ENCODE data around the gene VOPP1.
"Not testable (repeated sequence)": the region's sequence is repeated elsewhere in the genome, so short reads cannot be mapped to it uniquely, and the experiment has no call there.

The VOPP1 gene

DNA sequence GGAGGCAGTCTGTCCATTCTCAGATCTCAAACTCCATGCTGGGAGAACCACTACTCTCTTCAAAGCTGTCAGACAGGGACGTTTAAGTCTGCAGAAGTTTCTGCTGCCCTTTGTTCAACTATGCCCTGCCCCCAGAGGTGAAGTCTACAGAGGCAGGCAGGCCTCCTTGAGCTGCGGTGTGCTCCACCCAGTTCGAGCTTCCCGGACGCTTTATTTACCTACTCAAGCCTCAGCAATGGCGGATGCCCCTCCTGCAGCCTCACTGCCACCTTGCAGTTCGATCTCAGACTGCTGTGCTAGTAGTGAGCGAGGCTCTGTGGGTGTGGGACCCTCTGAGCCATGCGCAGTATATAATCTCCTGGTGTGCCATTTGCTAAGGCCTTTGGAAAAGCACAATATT lies 10.4 kb upstream of the VOPP1 start:
- DNase-seq (ENCODE audit: low read depth, low spot score): not testable (repeated sequence)

DNA sequence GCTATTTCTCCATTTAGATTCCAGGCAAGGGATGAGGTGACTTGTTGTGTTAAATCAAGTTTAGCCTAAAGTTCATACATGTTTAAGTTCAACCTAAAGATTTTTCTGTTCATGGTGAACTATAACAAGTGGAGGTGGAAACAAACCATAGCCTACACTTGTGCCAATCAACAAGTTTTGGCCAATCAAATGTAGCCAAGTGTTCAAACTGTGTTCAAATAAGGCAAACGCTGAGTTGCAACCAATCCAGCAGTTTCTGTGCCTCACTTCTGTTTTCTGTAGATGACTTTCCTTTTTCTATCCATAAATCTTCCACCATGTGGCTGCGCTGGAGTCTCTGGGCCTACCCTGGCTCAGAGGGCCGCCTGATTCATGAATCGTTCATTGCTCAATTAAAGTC lies 4.5 kb upstream of the VOPP1 start:
- DNase-seq (ENCODE audit: low read depth, low spot score): no peak

DNA sequence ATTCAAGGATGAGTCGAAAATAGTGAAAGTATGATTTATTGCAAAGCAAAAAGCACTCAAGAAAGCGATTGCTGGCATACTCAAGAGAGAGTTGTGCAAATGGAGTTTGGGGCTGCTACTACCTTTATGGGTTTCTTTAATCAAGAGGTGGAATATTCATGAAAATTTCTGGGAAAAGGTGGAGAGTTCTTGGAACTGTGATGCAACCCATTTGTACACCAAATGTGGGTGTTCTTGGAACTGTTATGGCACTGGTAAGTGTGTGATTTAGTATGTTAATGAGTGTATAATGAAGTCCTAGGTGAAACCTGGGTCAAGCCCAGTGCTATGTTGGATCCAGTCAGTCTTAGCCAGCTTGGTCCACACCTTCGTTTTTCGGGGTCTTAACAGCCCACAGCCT lies 3.4 kb upstream of the VOPP1 start:
- DNase-seq (ENCODE audit: low read depth, low spot score): no peak

DNA sequence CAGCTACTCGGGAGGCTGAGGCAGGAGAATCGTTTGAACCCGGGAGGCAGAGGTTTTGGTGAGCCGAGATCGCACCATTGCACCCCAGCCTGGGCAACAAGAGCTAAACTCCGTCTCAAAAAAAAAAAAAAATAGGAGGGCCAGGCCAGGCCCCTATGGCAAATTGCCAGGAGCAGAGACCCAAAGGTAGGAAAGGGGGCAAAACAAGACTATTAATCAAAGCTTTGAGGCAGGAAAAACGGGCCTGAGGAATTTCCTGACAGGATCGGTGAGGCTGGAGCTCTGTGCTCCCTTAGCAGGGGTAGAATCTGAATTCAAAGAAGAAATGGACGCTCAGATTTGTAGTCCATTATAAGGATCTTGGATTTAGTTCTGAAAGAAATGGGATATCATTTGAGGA lies 2.8 kb upstream of the VOPP1 start:
- DNase-seq (ENCODE audit: low read depth, low spot score): no peak

DNA sequence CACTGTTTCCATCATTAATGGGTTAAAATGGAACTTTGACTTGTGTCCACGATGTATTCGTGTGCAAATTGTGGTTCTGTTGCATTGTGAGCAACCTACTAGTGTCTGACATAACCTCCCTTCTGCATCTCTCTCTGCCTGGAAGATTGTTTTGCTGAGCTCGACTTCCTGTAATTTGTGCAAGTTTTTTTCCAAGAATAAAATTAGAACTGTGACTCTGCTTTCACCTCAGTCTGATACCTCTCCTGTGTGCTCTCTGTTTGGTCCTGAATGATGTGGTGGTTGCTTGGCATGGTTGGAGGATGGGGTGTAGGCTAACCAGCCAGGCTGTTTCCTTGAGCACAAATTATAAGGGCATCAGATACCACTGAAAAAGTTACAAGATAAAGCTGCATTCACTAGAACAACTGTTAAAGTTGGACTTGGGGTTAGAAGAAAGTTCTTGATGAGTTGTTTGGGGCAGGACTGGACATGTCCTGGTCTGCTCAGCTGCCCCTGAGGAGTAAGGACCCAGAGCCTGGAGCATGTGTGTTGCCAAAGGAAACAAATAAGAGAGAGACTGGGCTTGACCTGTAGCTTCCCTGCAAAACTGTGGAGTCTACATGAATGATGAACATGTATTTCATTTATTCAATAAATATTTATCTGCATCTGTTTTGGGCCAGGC lies 1.9 kb upstream of the VOPP1 start:
- DNase-seq (ENCODE audit: low read depth, low spot score): no peak

DNA sequence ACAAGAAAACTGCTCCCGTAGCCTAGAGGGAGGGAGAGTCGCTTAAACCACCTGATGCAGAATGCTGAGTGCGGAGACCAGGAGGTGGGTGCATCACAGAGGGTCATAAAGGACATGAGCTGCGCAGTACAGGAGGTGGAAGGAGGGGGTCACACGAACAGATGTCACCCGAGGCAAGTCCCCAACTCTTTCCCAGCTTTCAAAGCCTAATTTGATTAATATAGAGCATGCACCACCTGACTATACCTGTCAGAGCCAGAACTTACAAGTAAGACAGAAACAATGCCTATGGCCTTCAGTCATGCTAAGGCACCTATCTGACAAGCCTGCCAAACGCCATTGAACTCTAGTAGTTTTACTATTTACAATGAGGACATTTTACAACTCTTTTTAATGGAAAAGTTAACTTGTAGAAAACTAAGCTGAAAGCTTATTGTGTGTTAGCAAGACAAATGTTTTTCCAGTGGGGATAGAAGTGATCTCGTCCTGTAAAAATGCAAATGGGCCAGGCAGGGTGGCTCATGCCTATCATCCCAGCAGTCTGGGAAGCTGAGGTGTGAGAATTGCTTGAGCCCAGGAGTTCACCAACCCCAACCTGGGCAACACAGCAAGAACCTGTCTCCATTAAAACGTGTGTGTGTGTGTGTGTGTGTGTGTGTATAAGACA lies 1.1 kb upstream of the VOPP1 start:
- no peak for DNase-seq (ENCODE audit: low read depth, low spot score)

DNA sequence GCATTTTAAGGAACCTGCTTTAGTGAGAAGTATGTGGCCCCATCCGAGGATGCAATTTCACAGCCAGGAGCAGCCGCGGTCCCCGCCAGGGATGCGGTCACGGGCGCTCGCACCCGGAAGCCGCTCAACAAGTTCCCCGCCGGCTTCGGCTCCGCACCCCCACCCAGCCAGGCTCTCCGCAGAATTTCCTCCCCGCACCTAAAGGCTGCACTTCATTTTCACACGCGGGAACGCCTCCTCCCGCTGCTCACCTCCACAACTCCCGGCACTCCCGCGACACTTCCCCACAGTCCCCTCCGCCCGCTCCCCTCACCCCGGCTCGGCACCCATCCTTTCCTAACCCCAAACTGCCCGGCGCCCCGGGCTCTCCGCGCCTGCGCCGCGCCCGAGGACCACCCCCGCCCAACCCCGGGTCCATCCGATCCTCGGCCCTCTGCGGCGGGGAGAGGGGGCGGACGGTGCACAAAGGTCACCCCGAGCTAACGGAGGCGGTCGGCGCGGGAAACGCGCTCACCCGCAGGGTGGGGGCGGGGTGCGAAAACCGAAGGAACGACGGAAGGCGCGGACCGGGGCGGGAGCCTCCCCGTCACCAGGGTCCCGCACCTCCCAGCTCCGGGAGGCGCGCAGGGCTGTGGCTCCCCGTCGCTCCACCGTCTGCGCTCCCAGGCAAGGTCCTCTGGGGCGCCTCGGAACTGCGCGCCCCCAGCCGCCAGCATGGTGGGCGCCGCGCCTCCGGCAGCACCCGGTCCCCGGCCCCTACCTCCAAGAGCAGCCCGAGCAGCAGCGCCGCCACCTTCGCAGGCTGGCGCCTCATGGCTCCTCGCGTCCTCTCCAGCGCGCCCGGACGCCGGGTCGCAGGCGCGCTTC lies 558 bp downstream of the VOPP1 start:
- no peak for DNase-seq (ENCODE audit: low read depth, low spot score)

DNA sequence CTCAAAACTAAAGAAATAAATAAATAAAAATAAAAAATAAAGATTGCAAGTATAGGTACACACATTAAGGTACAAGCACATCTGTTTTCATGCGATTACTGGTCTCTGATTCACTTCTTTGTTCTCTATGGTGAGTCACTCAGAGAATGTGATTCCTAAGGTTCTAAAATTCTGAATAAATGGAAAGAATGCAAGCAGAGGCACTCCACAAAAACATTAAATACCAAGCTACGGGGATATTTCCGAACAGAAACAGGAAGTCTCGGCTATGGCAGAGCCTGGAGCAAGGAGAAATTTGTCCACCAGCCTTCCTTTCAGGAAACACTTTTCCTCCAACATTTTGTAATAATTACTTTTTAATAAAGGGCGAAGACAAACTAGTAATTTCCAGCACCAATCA lies 1.4 kb downstream of the VOPP1 start:
- no peak for DNase-seq (ENCODE audit: low read depth, low spot score)

DNA sequence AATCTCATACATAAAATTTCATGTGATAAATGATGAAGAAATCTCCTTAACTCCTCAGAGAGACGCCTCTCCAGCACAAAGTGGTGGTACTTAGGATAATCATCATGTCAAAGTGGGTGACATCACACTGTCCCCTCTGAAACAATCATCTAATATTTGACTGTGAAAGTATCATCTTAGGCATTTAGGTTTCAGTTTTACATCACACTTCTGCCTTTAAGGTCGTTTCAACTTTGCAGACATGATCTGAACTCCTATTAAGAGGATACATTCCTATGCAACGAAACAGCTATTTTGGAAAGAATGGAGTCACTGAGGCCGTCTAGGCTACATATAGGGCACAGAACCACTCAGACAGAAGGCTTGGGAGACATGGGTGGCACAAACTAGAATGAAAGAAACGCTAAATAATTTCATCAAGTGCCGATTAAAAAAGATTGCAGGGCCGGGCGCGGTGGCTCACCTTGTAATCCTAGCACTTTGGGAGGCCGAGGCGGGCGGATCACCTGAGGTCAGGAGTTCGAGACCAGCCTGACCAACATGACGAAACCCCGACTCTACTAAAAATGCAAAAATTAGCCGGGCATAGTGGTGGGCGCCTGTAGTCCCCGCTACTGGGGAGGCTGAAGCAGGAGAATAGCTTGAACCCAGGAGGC lies 2.0 kb downstream of the VOPP1 start:
- no peak for DNase-seq (ENCODE audit: low read depth, low spot score)

DNA sequence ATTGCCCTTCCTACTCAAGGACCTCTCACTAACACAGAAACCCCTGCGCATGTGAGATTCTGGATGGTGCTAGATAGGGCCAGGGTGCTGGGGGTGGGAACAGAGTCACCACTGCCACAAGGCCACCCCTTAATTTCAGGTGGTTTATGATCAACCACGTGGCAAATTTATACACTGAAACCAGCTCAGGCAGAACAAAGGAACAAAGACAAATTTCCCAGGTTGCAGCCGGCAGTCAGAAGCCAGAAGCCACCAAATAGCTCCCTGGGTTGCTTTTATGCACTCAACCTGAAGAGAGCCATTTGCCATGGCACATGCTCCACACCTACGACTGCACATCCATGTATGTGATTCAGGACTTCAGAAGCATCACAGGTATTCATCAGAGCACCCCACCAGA lies 2.5 kb downstream of the VOPP1 start:
- DNase-seq (ENCODE audit: low read depth, low spot score): no peak

DNA sequence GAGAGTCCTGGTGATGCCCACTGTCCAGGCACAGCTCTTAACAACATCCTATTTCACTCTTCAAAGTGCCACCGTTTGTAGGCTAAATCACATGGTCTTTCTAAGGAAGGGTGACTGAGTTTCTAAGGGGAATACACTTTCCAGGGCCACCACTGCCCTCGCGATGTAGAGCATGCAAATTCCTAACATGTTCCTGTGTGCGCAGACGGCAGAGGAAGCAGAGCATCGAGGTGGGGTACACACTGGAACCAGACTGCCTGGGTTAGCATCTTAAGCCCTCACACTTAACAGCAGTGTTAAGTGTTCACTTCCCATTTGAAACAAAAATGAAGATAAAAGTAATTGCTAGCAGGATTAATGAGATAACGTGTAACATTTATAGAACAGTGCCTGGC lies 3.0 kb downstream of the VOPP1 start:
- DNase-seq (ENCODE audit: low read depth, low spot score): no peak

DNA sequence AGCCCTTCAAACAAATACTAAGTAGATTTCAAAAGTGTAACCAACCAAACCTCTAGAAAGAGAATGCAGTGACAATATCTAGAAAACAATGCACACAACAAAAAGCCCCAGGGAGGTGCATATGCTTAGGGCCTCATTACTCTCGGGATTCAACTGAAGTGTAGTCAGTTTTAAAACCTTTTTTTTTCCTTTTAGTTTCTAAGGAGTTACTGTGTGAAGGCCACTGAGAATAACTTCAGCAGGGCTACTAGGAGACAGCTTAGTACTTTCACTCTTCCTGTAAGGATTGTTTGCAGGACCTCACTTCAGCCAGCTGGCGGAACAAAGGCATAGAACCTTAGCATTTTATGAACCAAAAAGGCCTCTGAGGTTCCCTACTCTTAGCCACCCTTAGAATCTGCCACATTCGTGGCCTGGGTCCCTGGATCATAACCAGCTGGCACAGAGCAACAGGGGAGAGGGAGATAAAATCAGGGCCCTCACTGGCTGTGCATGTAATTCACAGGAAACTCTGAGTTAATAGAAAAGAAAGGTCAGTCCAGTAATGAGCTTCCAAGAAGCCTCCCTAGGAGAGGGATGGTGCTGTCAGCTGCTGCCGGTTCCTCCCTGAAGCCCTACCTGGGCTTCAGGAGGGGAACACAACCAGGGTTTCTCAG lies 3.6 kb downstream of the VOPP1 start:
- DNase-seq (ENCODE audit: low read depth, low spot score): no peak

DNA sequence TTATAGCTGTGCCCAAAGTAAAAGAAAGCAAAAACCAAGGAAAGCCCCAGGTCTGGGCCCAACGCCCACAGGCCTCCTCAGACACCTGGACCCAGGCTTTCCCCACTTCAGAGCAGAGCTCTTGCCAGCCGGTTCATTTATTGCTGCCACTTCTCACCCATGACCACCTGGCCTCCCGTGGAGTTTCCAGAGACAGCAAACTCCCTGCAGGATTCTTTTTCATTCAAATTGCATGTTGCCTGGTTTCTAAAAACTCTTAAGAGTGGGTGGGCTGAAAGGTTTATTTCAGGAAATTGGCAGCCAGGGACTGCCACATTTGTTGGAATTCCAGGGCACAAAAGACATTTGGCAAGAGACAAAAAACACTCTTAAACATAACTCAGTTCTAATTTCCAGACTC lies 4.7 kb downstream of the VOPP1 start:
- DNase-seq (ENCODE audit: low read depth, low spot score): no peak

DNA sequence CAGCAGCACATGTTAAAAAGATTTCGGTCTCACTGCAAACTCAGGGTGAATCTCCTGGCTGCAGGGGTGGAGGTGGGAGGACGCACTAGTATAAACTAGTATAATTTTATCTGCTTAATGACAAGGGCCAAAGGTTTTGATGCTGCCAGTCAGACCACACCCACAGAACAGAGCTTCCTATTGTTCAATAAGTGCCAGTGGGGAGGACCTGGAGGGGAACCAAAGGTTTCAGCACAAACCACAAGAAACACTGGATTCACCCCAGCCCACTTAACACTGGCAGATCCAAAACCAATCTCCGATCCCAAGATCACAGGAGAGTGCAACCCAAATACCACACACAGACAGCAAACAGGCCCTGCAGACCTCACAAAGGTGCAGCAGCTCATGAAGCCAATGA lies 6.6 kb downstream of the VOPP1 start:
- DNase-seq (ENCODE audit: low read depth, low spot score): no peak

DNA sequence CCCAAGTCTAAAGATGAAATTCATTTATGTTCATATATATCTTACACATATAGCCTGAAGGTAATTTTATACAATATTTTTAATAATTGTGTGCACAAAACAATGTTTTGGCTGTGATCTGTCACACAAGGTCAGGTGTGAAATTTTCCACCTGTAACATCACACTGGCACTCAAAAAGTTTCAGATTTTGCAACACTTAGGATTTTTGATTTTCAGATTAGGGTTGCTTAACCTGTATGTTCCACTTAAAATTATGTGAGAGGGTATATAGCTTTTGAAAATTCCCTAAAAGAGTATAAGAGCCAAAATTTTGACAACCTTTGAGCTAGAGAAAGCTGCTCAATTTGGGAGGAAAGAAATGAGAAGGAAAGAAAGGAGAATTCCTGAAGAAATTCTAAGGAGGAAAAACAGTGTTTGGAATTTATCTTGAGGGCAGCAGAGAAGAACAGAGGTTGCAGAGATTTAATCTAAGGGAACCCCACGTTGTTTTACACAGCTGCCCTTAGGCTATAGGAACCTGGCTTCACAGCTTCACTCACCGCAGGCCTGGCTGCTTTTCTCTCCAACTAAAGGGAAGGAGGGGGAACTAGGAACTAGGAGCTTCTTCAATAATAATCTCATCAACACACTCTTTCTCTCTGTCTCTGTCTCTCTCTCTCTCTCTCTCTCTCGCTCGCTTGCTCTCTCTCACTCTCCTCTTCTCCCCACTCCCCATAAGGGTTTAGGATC lies 8.5 kb downstream of the VOPP1 start:
- no peak for DNase-seq (ENCODE audit: low read depth, low spot score)

DNA sequence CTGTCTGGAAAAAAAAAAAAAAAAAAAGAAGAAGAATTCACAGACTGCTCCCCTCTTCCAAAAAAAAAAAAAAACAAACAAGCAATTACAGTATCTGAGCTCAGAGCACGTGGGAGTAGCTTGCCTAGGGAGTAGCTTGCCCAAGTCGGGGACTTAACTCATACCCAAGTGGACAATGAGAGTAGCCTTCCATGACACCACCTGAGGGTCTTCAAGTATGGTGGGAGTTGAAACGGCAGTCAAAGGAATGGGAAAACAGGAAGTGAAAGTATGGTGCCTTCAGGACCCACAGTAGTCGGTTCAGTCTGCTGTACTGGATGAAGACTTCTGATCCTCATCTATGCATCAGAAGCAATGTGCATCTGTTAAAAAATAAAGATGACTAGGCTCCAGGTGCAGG lies 10.6 kb downstream of the VOPP1 start:
- no peak for DNase-seq (ENCODE audit: low read depth, low spot score)

DNA sequence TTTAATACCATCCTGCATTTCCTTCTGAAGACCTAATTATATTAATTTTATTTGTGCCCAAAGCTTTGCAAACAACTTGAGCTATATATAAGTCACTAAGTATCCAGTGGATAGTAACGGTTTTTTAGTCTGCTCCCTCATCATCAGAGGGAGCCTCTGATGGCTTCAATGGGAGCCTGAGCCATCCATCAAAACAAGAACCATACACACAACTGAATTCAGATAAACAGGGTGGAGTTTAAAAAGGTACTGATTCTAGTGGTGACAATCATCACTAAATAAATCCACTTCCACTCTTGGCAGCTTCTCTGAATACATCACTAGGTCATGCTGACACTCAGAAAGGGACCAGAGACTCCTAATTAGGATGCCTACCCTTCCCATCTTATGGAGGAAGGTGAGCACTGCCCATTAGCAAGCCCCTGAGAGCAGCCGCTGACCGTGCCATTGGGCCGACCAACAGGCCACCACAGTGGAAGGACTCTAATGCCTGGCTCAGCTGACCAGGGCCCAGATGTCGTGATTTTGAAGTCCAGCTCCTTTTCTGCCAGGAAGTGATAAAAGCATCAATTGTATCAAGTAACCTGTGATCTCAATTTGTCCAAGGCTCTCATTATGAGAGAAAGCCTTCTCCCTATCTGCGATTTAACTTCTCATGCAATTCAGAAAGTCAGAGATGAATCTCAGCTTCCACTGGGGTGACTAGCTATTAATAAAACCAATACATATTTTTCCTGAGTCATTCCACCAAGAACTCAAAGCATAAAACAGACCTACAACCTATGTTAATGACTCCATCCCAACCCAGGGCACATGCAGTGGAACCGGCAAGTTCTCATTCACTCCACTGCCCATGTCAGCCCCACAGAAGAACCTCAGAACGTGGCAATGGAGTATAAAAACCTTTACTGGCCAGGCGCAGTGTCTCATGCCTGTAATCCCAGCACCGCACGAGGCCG lies 13.1 kb downstream of the VOPP1 start:
- no peak for DNase-seq (ENCODE audit: low read depth, low spot score)

DNA sequence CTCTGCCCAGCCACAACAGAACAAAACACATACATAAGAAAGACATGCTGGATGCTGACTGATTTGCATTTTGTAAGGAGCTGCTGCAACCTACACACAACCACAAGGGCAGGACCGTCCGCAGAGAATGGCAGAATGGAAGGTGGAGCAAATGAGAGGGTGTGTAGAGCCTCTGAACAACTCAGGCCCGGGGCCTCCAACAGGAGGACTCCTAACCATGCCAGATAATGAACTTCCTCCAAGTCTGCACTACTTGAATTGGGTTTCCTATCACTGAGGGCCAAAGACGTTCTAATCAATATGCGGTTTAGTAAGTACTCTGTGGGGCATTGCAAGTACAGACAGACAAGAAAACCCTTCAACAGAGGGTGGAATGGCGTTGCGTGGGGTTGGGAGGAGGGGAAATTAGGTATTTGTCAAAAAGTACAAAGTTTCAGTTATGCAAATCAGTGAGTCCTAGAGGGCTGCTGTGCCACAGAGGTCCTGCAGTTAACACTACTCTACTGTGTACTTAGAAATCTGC lies 14.6 kb downstream of the VOPP1 start:
- DNase-seq (ENCODE audit: low read depth, low spot score): no peak

DNA sequence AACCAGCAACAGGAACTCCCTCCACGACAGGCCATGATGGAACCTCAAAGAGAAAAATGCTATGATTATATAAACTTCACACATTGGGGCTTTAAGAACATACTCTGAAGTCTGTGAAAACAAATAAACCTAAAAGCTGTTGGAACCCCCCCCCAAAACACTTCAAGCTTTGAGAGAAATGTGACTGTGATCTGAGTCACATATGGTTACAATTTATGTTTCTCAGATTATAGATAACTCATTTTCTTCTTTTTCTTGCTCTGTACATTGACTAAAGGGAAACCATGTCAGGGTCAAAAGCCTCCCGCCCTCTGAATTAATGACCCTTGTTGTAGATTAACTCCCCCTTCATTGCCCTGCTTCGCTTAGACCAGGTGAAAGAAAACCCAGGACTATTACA lies 15.8 kb downstream of the VOPP1 start:
- DNase-seq (ENCODE audit: low read depth, low spot score): no peak

DNA sequence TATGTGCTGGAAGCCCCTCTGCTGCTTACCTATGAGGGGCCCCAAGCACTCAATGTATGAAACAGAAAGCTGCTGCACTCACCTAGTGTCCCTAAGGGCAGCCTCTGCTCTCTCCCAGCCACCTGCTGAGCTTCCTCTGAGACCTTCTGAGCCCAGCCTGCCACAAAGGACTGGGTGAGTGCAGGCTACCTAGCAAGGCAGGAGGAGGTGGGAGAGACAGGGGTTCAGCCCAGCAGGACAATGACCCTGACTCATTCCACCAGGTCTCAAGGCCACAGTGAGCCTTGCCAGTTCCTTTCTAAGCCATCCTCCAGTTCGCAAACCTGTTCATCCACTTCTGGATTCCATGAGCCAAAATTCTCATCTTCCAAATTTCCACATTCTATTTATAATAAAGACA lies 16.3 kb downstream of the VOPP1 start:
- no peak for DNase-seq (ENCODE audit: low read depth, low spot score)
